GM18505 (cell line): ENCODE measurements around the gene H2BK1.

Source experiments
- ATAC-seq: cut with Tn5 transposase; IDR thresholded peaks from one replicate; pipeline ENCODE4 v1.9.1; 2021; ENCODE audit not compliant: unreplicated experiment
- POLR2A ChIP-seq: IDR thresholded peaks from 4 replicates; pipeline ENCODE4 v1.6.1; 2011; ENCODE audit warnings: borderline replicate concordance; ENCODE audit not compliant: insufficient read depth, insufficient read length; ENCODE audit errors: extremely low read depth

Gene H2BK1

GRCh38 chr7:151242159-151243044, 32.1 kb upstream of the H2BK1 start:
- ATAC-seq = no peak
- TF ChIP-seq POLR2A = peak; percentile 5

- TF ChIP-seq POLR2A = no peak
- ATAC-seq = no peak
These were observed 31.4 kb upstream of the H2BK1 start for GRCh38 chr7:151241755-151242096.

- no peak for ATAC-seq
- no peak for TF ChIP-seq POLR2A
These were observed 30.9 kb upstream of the H2BK1 start for GRCh38 chr7:151240942-151241754.

GRCh38 chr7:151240536-151240935, 30.2 kb upstream of the H2BK1 start:
- no peak for ATAC-seq
- no peak for TF ChIP-seq POLR2A

- no peak for TF ChIP-seq POLR2A
- no peak for ATAC-seq
These were observed 29.7 kb upstream of the H2BK1 start for GRCh38 chr7:151239837-151240459.

- ATAC-seq = no peak
- TF ChIP-seq POLR2A = peak; percentile 42
These were observed 28.9 kb upstream of the H2BK1 start for GRCh38 chr7:151238924-151239836.

GRCh38 chr7:151238190-151238810, 28.0 kb upstream of the H2BK1 start:
- no peak for ATAC-seq
- TF ChIP-seq POLR2A = no peak

- no peak for TF ChIP-seq POLR2A
- no peak for ATAC-seq
These were observed 27.2 kb upstream of the H2BK1 start for GRCh38 chr7:151237244-151238189.

GRCh38 chr7:151236406-151236805, 26.1 kb upstream of the H2BK1 start:
- TF ChIP-seq POLR2A = no peak
- no peak for ATAC-seq

GRCh38 chr7:151235091-151235787, 25.0 kb upstream of the H2BK1 start:
- ATAC-seq = no peak
- no peak for TF ChIP-seq POLR2A

- no peak for TF ChIP-seq POLR2A
- no peak for ATAC-seq
These were observed 23.5 kb upstream of the H2BK1 start for GRCh38 chr7:151233804-151234203.

- peak; percentile 31 for ATAC-seq
- TF ChIP-seq POLR2A = peak; percentile 26
These were observed 22.8 kb upstream of the H2BK1 start for GRCh38 chr7:151232917-151233701.
